Mesenchymal stem cell (in vitro differentiated cells and primary cell): Measurements from ENCODE around the gene REEP1.
A peak's percentile ranks its signal among the peaks of the same experiment; 100 is the strongest.

Experiments used
- DNase-seq: peaks from one replicate; pipeline ENCODE4 v3.0.0-alpha.2; 2013
- H2AFZ ChIP-seq: one replicate; pipeline ENCODE4 v1.6.1; 2013; ENCODE audit warnings: low read depth, mild to moderate bottlenecking, control low read depth, inconsistent platforms, low read length, moderate library complexity
- H2AK5ac ChIP-seq: 2 replicates; pipeline ENCODE4 v1.6.1; 2013; ENCODE audit warnings: low read length, moderate library complexity, mild to moderate bottlenecking, inconsistent platforms; ENCODE audit not compliant: severe bottlenecking
- H2BK120ac ChIP-seq: one replicate; pipeline ENCODE4 v1.6.1; 2013; ENCODE audit warnings: low read depth, mild to moderate bottlenecking, inconsistent platforms, low read length, moderate library complexity
- H2BK12ac ChIP-seq, 2 experiments: one replicate each; pipeline ENCODE4 v1.6.1; 2013; ENCODE audit warnings: inconsistent platforms in 2 of 2, low read length in 2 of 2, mild to moderate bottlenecking in 2 of 2, moderate library complexity in 2 of 2, control low read depth in 1 of 2
- H2BK15ac ChIP-seq: one replicate; pipeline ENCODE4 v1.6.1; 2013; ENCODE audit warnings: mild to moderate bottlenecking, low read depth, inconsistent platforms; ENCODE audit not compliant: poor library complexity, severe bottlenecking
- H2BK5ac ChIP-seq: 2 replicates; pipeline ENCODE4 v1.6.1; 2013; ENCODE audit warnings: low read depth, mild to moderate bottlenecking, low read length, control low read depth, inconsistent platforms; ENCODE audit not compliant: poor library complexity, severe bottlenecking
- H3K14ac ChIP-seq, 2 experiments: one replicate each; pipeline ENCODE4 v1.6.1; 2013; ENCODE audit warnings: inconsistent platforms in 2 of 2, low read length in 2 of 2, control low read depth in 1 of 2, mild to moderate bottlenecking in 1 of 2, moderate library complexity in 1 of 2
- H3K18ac ChIP-seq, 2 experiments: one replicate each; pipeline ENCODE4 v1.6.1; 2013; ENCODE audit warnings: inconsistent platforms in 2 of 2, low read length in 2 of 2, control low read depth in 1 of 2, low read depth in 1 of 2, mild to moderate bottlenecking in 1 of 2
- H3K23ac ChIP-seq, 2 experiments: one replicate each; pipeline ENCODE4 v1.6.1; 2013; ENCODE audit warnings: inconsistent platforms in 2 of 2, low read length in 2 of 2, mild to moderate bottlenecking in 2 of 2, moderate library complexity in 2 of 2, control low read depth in 1 of 2
- H3K27ac ChIP-seq: 2 replicates; pipeline ENCODE4 v1.5.1; 2013; ENCODE audit warnings: mild to moderate bottlenecking, moderate library complexity, low read length, control low read depth, inconsistent platforms; ENCODE audit not compliant: poor library complexity, severe bottlenecking
- H3K27me3 ChIP-seq, 2 experiments: 2 replicates each; pipeline versions ENCODE4 v1.6.1 to v1.7.0; 2013; ENCODE audit warnings: low read length in 2 of 2, mild to moderate bottlenecking in 2 of 2, moderate library complexity in 2 of 2, control low read depth in 1 of 2, inconsistent platforms in 1 of 2; ENCODE audit not compliant: control insufficient read depth in 1 of 2, insufficient read depth in 1 of 2
- H3K36me3 ChIP-seq, 2 experiments: 2 replicates each; pipeline versions ENCODE4 v1.6.1 to v1.7.0; 2013; ENCODE audit warnings: low read length in 2 of 2, control low read depth in 1 of 2, inconsistent platforms in 1 of 2, low read depth in 1 of 2, mild to moderate bottlenecking in 1 of 2; ENCODE audit not compliant: insufficient read depth in 2 of 2, control insufficient read depth in 1 of 2
- H3K4ac ChIP-seq, 2 experiments: one replicate each; pipeline ENCODE4 v1.6.1; 2013; ENCODE audit warnings: inconsistent platforms in 2 of 2, low read length in 2 of 2, mild to moderate bottlenecking in 2 of 2, moderate library complexity in 2 of 2, control low read depth in 1 of 2, low read depth in 1 of 2
- H3K4me1 ChIP-seq: 2 replicates; pipeline ENCODE4 v1.6.1; 2013; ENCODE audit warnings: low read depth, low read length, control low read depth; ENCODE audit not compliant: control insufficient read depth, insufficient read depth
- H3K4me2 ChIP-seq: 2 replicates; pipeline ENCODE4 v1.6.1; 2013; ENCODE audit warnings: low read length, mild to moderate bottlenecking, inconsistent platforms; ENCODE audit not compliant: poor library complexity, severe bottlenecking
- H3K4me3 ChIP-seq, 2 experiments: 2 replicates each; pipeline versions ENCODE4 v1.5.1 to v1.7.0; 2013; ENCODE audit warnings: low read length in 2 of 2, mild to moderate bottlenecking in 2 of 2, control low read depth in 1 of 2, low read depth in 1 of 2; ENCODE audit not compliant: insufficient read depth in 1 of 2
- H3K79me1 ChIP-seq: replicated peaks from 2 replicates; pipeline ENCODE4 v1.6.1; 2013; ENCODE audit warnings: mild to moderate bottlenecking, control low read depth, low read length, inconsistent platforms; ENCODE audit not compliant: poor library complexity, severe bottlenecking
- H3K9ac ChIP-seq: 2 replicates; pipeline ENCODE4 v1.7.0; 2013; ENCODE audit warnings: mild to moderate bottlenecking, low read length, moderate library complexity
- H3K9me3 ChIP-seq: 2 replicates; pipeline ENCODE4 v1.7.0; 2013; ENCODE audit warnings: mild to moderate bottlenecking, low read length; ENCODE audit not compliant: control insufficient read depth
- H4K8ac ChIP-seq: one replicate; pipeline ENCODE4 v1.6.1; 2013; ENCODE audit warnings: inconsistent platforms, mild to moderate bottlenecking, low read length, moderate library complexity
- H4K91ac ChIP-seq: one replicate; pipeline ENCODE4 v1.6.1; 2013; ENCODE audit warnings: mild to moderate bottlenecking, low read length, inconsistent platforms
- WGBS: methylation state at CpG from one replicate; pipeline ENCODE4 v1.1.7; 2013; ENCODE audit warnings: mixed read lengths; 5-methylcytosine and 5-hydroxymethylcytosine counted together

REEP1 gene

GRCh38 chr2:86234563-86235131 is 102.8 kb downstream of the REEP1 start:
- 72% methylated on average over 2 of the region's 3 CpGs for WGBS
- Histone ChIP-seq H2BK15ac (no peak overlapping the region), H3K9ac (no peak overlapping the region), H4K91ac (no peak overlapping the region), H2BK12ac (no peak overlapping the region), H3K79me1 (no peaks in the 10 kb centered on the region), H3K4ac (no peak overlapping the region), H2AFZ (no peak overlapping the region), H3K36me3 (no peaks in the 10 kb centered on the region), H3K27ac (no peak overlapping the region), H3K4me3 (no peak overlapping the region), H2BK120ac (no peak overlapping the region), H3K23ac (no peak overlapping the region), H2AK5ac (no peak overlapping the region), H3K27me3 (peaks cover 0 to 23% of the 10 kb centered on the region in 2 experiments), H4K8ac (no peak overlapping the region), H3K14ac (no peak overlapping the region), H2BK5ac (no peak overlapping the region), H3K4me2 (no peak overlapping the region), H3K9me3 (no peaks in the 10 kb centered on the region), H3K4me1 (no peaks in the 10 kb centered on the region), H3K18ac (no peak overlapping the region)
- DNase-seq, result no peak

GRCh38 chr2:86233436-86233835 is 104.0 kb downstream of the REEP1 start:
- no peak overlapping the region for H3K4me3 ChIP-seq
- peaks cover 0 to 22% of the 10 kb centered on the region in 2 experiments for H3K27me3 ChIP-seq
- no peak overlapping the region for H4K91ac ChIP-seq
- no peak overlapping the region for H3K4me2 ChIP-seq
- H2BK12ac ChIP-seq, result no peak overlapping the region
- H3K23ac ChIP-seq, result no peak overlapping the region
- H3K14ac ChIP-seq, result no peak overlapping the region
- H2BK5ac ChIP-seq, result no peak overlapping the region
- no peak overlapping the region for H3K27ac ChIP-seq
- H3K9me3 ChIP-seq, result no peaks in the 10 kb centered on the region
- no peak overlapping the region for H3K4ac ChIP-seq
- no peak overlapping the region for H2AFZ ChIP-seq
- no peak for DNase-seq
- H3K18ac ChIP-seq, result no peak overlapping the region
- no peaks in the 10 kb centered on the region for H3K79me1 ChIP-seq
- H3K36me3 ChIP-seq, result no peaks in the 10 kb centered on the region
- no peak overlapping the region for H3K9ac ChIP-seq
- no peak overlapping the region for H4K8ac ChIP-seq
- no peak overlapping the region for H2AK5ac ChIP-seq
- WGBS, result 55% methylated on average over 3 of the region's 4 CpGs
- H2BK120ac ChIP-seq, result no peak overlapping the region
- H2BK15ac ChIP-seq, result no peak overlapping the region
- no peaks in the 10 kb centered on the region for H3K4me1 ChIP-seq

GRCh38 chr2:86232910-86233309 is 104.5 kb downstream of the REEP1 start:
- H4K91ac ChIP-seq, result no peak overlapping the region
- no peaks in the 10 kb centered on the region for H3K4me1 ChIP-seq
- no peak overlapping the region for H3K23ac ChIP-seq
- no peak overlapping the region for H3K4me3 ChIP-seq
- H2BK15ac ChIP-seq, result no peak overlapping the region
- no peak overlapping the region for H3K9ac ChIP-seq
- no peaks in the 10 kb centered on the region for H3K36me3 ChIP-seq
- no peaks in the 10 kb centered on the region for H3K79me1 ChIP-seq
- H3K18ac ChIP-seq, result no peak overlapping the region
- no peak overlapping the region for H3K14ac ChIP-seq
- H2BK12ac ChIP-seq, result no peak overlapping the region
- no peak overlapping the region for H3K4me2 ChIP-seq
- H2AK5ac ChIP-seq, result no peak overlapping the region
- 89% methylated on average over 6 of the region's 6 CpGs for WGBS
- no peak overlapping the region for H2BK5ac ChIP-seq
- H2BK120ac ChIP-seq, result no peak overlapping the region
- no peak overlapping the region for H3K4ac ChIP-seq
- no peaks in the 10 kb centered on the region for H3K9me3 ChIP-seq
- no peak for DNase-seq
- no peak overlapping the region for H3K27ac ChIP-seq
- peaks cover 0 to 19% of the 10 kb centered on the region in 2 experiments for H3K27me3 ChIP-seq
- no peak overlapping the region for H2AFZ ChIP-seq
- no peak overlapping the region for H4K8ac ChIP-seq

GRCh38 chr2:86232373-86232784 is 105.0 kb downstream of the REEP1 start:
- no peak overlapping the region for H3K4me2 ChIP-seq
- no peak overlapping the region for H3K14ac ChIP-seq
- no peak for DNase-seq
- no peaks in the 10 kb centered on the region for H3K9me3 ChIP-seq
- WGBS, result 86% methylated on average over 15 of the region's 15 CpGs
- no peak overlapping the region for H4K91ac ChIP-seq
- no peak overlapping the region for H3K18ac ChIP-seq
- H3K27ac ChIP-seq, result no peak overlapping the region
- no peak overlapping the region for H2BK120ac ChIP-seq
- H3K79me1 ChIP-seq, result no peaks in the 10 kb centered on the region
- no peak overlapping the region for H2AFZ ChIP-seq
- H4K8ac ChIP-seq, result no peak overlapping the region
- H2BK15ac ChIP-seq, result peak overlapping the region; percentile 13
- no peaks in the 10 kb centered on the region for H3K4me1 ChIP-seq
- no peak overlapping the region for H3K23ac ChIP-seq
- H2BK5ac ChIP-seq, result no peak overlapping the region
- no peak overlapping the region for H2BK12ac ChIP-seq
- H3K9ac ChIP-seq, result no peak overlapping the region
- no peak overlapping the region for H2AK5ac ChIP-seq
- H3K36me3 ChIP-seq, result no peaks in the 10 kb centered on the region
- peaks cover 0 to 19% of the 10 kb centered on the region in 2 experiments for H3K27me3 ChIP-seq
- H3K4me3 ChIP-seq, result no peak overlapping the region
- no peak overlapping the region for H3K4ac ChIP-seq
